OCI-LY3 (cell line): ENCODE data around the gene KLF7.

Source experiments
- CTCF ChIP-seq: fragments of 200-600, 300-600 bp; sonication (generic); IDR thresholded peaks from 2 replicates; pipeline ENCODE4 v1.5.1; 2014; ENCODE audit warnings: antibody characterized with exemption, low read length, low read depth
- EZH2phosphoT487 ChIP-seq: fragments of 200-600 bp; shearing (Covaris generic); IDR thresholded peaks from 2 replicates; pipeline ENCODE4 v1.6.1; 2018; ENCODE audit warnings: antibody characterized with exemption, mixed run types, low read depth

GRCh38 chr2:207112383-207112782 is 53.4 kb downstream of the KLF7 start:
- TF ChIP-seq CTCF: no peak
- no peak for TF ChIP-seq EZH2phosphoT487
